ENCODE results near the gene CASZ1. TPM values are rescaled to one million over a fixed set of nuclear protein-coding genes. Genes with fewer than 3 reads are reported as not detected.

Gene CASZ1
- polyA plus RNA-seq, 2 of the 4 experiments (the other 2 are of a cell fraction): 0.52 to 1.2 TPM

GRCh38 chr1:10682108-10682445 is 114.4 kb downstream of the CASZ1 start:
- CTCF ChIA-PET: interaction anchor here (0.7 to 1.6 kb wide), 4 partner anchors 8 to 454 kb away, joined by 3 read pairs; no protein-coding TSS in a partner anchor

GRCh38 chr1:10681296-10682107 is 114.9 kb downstream of the CASZ1 start:
- CTCF ChIA-PET: interaction anchor here (0.7 to 1.5 kb wide), 3 partner anchors 12 to 453 kb away, joined by 3 to 4 read pairs (median 3); no protein-coding TSS in a partner anchor
- H3K9me3 ChIP-seq: no peaks in the 10 kb centered on the region
- no peak overlapping the region for H3K4me3 ChIP-seq
- POLR2A ChIA-PET: no interaction called here
- ATAC-seq (no peak), DNase-seq (ENCODE audit: low read depth in 1 of 2, low spot score in 1 of 2) (no peak), FAIRE-seq (no peak)
- no peak overlapping the region for H3K4me2 ChIP-seq
- TF ChIP-seq GATA3 (IDR thresholded peaks at IDR 0.05; ENCODE audit: borderline replicate concordance) (no peak), ESRRA (IDR thresholded peaks at IDR 0.05; ENCODE audit: borderline replicate concordance, low read length) (no peak), BHLHE40 (IDR thresholded peaks at IDR 0.05; ENCODE audit: low read depth, low read length) (no peak), ATOH8 (CRISPR knock-in tag; IDR thresholded peaks at IDR 0.05; ENCODE audit: low read depth) (no peak), NFE2L2 (conservative IDR thresholded peaks at IDR 0.05; ENCODE audit: low read length) (no peak)
- peaks cover 5% of the 10 kb centered on the region; the same call in 1 of the 3 replicates for H3K4me1 ChIP-seq
- no peak overlapping the region for H3K27ac ChIP-seq
- WGBS (ENCODE audit: missing lambda C conversion rate): 75% methylated on average over 12 of the region's 18 CpGs

More at GRCh38 chr1:10682108-10682445, 114.4 kb downstream of the CASZ1 start:
- Histone ChIP-seq H3K4me2 (no peak overlapping the region), H3K27ac (no peak overlapping the region), H3K9me3 (no peaks in the 10 kb centered on the region), H3K4me3 (no peak overlapping the region), H3K4me1 (peaks cover 6% of the 10 kb centered on the region; the same call in 1 of the 3 replicates)
- WGBS (ENCODE audit: missing lambda C conversion rate): 75% methylated on average over 9 of the region's 9 CpGs
- DNase-seq (ENCODE audit: low read depth in 1 of 2, low spot score in 1 of 2): no peak
- POLR2A ChIA-PET: no interaction called here
- TF ChIP-seq SMC3 (IDR thresholded peaks at IDR 0.05): no peak
- no peak for TF ChIP-seq NFE2L2 (conservative IDR thresholded peaks at IDR 0.05; ENCODE audit: low read length)
- no peak for TF ChIP-seq RCOR1 (IDR thresholded peaks at IDR 0.05; ENCODE audit: low read depth, low read length)
- no peak for ATAC-seq
- FAIRE-seq: no peak

GRCh38 chr1:10680487-10680886 is 116.0 kb downstream of the CASZ1 start:
- H3K4me2 ChIP-seq: no peak overlapping the region
- FAIRE-seq (no peak), ATAC-seq (no peak), DNase-seq (ENCODE audit: low read depth in 1 of 2, low spot score in 1 of 2) (no peak)
- no peak overlapping the region for H3K27ac ChIP-seq
- 87% methylated on average over 4 of the region's 11 CpGs for WGBS (ENCODE audit: missing lambda C conversion rate)
- CTCF ChIA-PET: interaction anchor here (1.5 kb wide), 1 partner anchor 13 kb away, joined by 4 read pairs; no protein-coding TSS in a partner anchor
- TF ChIP-seq HOXB5 (CRISPR knock-in tag; IDR thresholded peaks at IDR 0.05): no peak
- TF ChIP-seq ATOH8 (CRISPR knock-in tag; IDR thresholded peaks at IDR 0.05; ENCODE audit: low read depth): no peak
- TF ChIP-seq POLR2A (IDR thresholded peaks at IDR 0.05; ENCODE audit: low read length): no peak
- POLR2A ChIA-PET: no interaction called here
- no peaks in the 10 kb centered on the region for H3K4me1 ChIP-seq
- H3K4me3 ChIP-seq: no peak overlapping the region
- no peaks in the 10 kb centered on the region for H3K9me3 ChIP-seq

- H3K9me3 ChIP-seq: no peaks in the 10 kb centered on the region
- FAIRE-seq: no peak
- no peak overlapping the region for H3K27ac ChIP-seq
- no peak overlapping the region for H3K4me3 ChIP-seq
- ChIA-PET POLR2A (no interaction called here), CTCF (no interaction called here)
- no peak overlapping the region for H3K4me2 ChIP-seq
- WGBS (ENCODE audit: missing lambda C conversion rate): 44% methylated on average over 6 of the region's 9 CpGs
- DNase-seq (ENCODE audit: low read depth in 1 of 2, low spot score in 1 of 2): peak in 1 of 2 experiments; percentile 57
- peak; percentile 49 to 76; a peak in 4 of 6 replicates for ATAC-seq
- no peaks in the 10 kb centered on the region for H3K4me1 ChIP-seq
- TF ChIP-seq MAZ (IDR thresholded peaks at IDR 0.05; ENCODE audit: borderline replicate concordance, low read depth, low read length): no peak
- TF ChIP-seq RCOR1 (IDR thresholded peaks at IDR 0.05; ENCODE audit: low read depth, low read length): no peak
- no peak for TF ChIP-seq EHMT2 (IDR thresholded peaks at IDR 0.05; ENCODE audit: low read depth)
- TF ChIP-seq PBX3 (IDR thresholded peaks at IDR 0.05): no peak
- TF ChIP-seq CHD2 (IDR thresholded peaks at IDR 0.05; ENCODE audit: low read length, partially characterized antibody): no peak
- no peak for TF ChIP-seq JUN (IDR thresholded peaks at IDR 0.05)
- TF ChIP-seq CBX8 (IDR thresholded peaks at IDR 0.05): no peak
- TF ChIP-seq FOSL2 (IDR thresholded peaks at IDR 0.05): no peak
- no peak for TF ChIP-seq FOSL2 (CRISPR knock-in tag; IDR thresholded peaks at IDR 0.05)
- TF ChIP-seq REST (IDR thresholded peaks at IDR 0.05): no peak
- TF ChIP-seq RNF2 (IDR thresholded peaks at IDR 0.05; ENCODE audit: borderline replicate concordance, low read depth): no peak
- no peak for TF ChIP-seq HOXB13 (CRISPR knock-in tag; IDR thresholded peaks at IDR 0.05; ENCODE audit: low read depth)
- TF ChIP-seq E2F6 (IDR thresholded peaks at IDR 0.05; ENCODE audit: borderline replicate concordance, low read depth): no peak
- no peak for TF ChIP-seq ESRRA (IDR thresholded peaks at IDR 0.05; ENCODE audit: borderline replicate concordance, low read length)
Measured at GRCh38 chr1:10679496-10680220, 116.8 kb downstream of the CASZ1 start.
